NCI-H1436 treated with DMSO at 0.1 percent for 48 hours (cell line): ENCODE data around the gene ZNF408.

ENCODE experiments used
- DNase-seq: peaks from one replicate; lab custom pipeline; 2025; lab: John Stamatoyannopoulos, UW

Gene ZNF408

DNA sequence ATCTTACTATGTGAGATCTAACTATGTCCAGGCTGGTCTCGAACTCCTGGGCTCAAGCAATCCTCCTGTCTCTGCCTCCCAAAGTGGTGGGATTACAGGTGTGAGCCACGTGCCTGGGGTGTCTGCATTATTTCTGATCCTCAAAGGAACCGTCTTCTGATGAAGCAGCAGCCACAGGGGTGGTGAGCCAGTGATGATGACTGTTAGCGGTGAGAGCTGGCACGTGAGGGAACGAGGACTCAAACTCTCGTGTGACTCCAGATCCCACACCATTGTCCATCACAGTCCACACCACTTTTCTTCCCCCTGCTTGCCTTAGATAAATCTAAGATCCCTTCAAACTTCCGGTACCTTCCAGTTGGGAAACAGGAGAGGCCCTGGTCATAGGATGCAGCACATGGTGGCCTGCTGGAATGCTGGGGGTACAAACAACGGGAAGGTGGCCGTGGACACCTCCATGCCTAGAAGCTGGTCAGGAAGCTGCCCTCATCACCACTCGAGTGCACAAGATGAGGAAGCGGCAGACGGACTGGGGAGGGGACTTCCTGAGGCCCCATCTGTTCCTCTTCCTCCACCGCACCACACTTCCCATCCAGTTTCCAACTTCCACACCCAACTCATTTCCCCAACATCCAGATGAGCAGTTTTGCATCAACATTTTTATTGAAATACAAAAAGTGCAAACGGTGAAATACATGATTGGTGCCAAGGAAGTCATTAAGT is 24.2 kb upstream of the ZNF408 start:
- no peak for DNase-seq

DNA sequence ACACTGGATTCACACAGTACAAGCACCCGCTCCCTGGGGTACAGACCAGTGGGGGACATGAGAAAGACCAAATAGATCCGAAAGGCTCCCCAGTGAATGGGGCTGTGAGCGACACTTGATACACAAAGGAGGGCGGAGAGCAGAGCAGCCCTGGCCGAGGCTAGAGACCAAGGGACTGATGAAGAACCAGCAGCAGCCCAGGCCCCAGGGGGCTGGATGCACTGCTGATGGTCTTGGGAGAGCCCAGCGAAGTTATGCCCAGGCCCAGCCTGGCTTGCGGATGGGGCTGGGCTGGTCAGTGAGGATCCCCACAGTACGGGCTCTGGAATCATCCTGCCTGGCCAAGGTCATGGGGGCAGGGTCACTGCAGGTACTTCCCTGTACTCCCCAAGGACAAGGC is 23.7 kb upstream of the ZNF408 start:
- DNase-seq, result no peak

DNA sequence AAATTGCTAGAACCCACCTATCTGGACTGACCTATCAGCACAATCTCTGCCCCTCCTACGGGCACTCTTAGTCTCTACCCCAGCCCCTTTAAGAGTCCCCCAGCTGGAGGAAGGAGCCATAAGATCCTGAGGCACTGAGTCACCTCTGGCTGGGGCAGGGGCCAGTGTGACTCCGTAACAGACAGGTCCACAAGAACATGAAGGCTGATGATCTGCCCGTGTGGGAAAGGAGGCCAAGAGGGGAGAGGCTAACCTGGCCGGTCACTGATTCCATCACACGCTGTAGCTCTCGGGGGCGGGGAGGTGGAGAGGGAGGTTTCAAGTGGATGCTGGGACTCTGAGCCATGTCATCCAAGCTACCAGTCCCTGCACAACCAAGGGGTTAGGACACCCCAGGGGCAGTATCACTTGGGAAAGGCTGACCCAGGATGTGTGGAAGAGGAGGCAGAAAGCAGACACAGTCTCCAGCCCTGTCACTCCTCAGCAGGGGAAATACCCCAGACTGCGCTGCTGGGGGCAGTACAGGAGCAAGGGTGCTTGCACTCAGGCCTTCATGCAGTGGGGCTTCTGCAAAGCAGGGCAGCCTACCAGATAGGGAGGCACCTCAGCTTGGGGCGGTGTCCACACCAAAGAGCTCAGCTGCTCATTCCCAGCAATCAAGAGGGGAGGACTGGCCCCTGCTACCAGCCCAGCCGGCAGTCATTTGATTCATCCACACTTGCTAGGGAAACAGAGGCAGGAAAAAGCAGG is 22.7 kb upstream of the ZNF408 start:
- no peak for DNase-seq

DNA sequence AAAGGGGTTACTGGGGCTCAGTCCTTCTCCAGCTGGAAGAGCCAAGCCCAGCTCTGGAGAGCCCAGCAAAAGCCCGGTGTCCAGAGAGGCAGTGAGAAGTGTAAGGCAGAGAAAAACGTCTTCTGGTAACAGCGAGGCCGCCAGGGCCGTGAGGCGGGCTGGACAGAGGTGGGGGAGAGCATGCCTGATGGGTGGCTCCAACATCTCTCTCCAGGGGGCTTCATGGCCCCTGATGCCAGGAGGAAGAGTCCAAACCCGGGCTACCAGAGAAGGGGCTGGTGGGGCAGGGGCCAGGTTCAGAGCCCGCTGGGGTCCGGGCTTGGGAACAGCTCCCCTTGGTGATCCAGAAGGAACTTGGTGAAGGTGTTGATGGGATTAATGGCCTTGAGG is 22.1 kb upstream of the ZNF408 start:
- no peak for DNase-seq

DNA sequence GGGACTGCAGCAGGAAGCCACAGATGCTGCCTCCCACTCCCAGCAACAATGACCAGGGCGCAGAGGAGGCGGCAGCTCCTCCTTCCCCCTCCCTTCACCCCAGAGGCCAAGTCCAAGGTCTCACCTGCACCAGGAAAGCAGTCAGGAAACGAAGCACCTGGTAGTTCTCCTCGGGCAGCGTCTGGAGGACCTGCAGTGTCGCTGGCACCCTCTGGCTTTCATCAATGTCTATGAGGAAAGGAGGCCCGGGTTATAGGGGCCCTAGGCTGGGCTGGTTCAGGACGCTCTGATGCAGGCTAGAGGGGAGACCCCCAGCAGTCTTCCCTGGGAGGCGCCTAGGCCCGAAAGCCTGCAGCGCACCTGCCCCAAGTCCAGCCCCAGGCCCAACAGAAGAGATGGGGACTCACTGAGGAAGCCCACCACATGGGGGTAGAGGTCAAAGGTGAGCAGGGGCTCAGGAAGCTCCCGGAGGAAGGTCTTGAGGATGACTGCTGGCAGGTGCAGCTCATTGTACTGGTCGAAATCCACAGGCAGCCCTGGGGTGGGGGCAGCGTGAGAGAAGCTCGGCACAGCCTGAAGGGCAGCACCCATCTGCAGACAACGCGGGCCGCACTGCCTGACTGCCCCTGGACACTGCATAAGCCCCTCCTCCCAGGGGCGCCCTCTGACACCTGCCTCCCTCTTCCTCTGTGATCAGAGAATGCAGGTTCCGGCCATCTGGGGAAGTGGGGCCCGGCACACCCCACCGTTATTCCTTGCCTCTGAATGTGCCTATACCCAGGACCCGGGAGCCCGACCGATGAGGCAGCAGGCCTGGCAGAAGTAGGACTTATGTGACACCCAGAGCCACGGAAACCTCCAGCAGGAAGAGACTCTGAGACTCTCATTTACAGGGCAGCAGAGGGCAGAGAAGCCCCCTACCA is 21.3 kb upstream of the ZNF408 start:
- no peak for DNase-seq

DNA sequence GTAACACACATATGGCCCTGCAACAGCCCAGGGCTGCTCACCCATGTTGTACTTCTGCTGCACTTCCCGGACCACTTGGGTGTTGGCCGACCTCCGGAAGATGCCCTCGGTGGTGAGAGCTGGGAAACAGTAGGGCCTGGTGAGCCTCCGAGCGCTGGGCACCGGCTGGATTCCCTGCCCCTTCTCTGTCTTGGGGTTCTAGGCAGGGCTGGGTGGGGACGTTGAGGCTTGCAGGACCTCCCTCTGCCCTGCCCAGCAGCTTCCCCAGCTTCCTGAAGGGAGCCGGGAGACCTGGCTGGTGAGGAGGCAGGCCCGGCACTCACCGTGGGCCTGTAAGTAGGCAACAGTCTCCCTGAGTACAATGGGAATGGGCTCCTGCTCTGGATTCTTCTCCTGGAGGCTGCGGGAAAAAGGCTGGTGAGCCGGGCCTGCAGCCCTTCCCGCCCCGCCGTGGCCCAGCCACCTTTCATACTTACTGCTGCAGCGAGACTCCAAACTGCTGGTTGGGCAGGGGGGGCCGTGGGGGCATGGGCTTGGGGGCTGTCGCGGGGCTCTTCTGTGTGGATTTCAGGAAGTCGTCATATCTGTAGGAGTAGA is 20.6 kb upstream of the ZNF408 start:
- no peak for DNase-seq

DNA sequence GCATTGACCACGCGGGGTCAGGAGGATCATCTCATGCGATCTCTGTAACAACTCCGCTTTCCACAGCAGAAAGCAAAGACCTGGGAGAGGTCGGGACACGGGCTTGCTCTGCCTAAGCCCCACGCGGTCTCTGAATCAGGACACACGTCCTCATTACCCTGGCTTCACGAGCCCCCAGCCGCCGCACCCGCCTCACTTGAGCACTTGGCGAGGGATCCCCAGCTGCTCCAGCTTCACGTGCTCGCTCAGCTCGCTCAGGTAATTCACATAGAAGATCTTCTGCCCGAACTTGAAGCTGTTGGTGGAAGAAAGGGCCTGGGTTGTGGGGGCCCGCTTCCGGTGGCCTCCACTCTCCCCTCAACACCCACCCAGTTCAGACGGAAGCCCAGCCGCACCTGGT is 20.0 kb upstream of the ZNF408 start:
- no peak for DNase-seq

DNA sequence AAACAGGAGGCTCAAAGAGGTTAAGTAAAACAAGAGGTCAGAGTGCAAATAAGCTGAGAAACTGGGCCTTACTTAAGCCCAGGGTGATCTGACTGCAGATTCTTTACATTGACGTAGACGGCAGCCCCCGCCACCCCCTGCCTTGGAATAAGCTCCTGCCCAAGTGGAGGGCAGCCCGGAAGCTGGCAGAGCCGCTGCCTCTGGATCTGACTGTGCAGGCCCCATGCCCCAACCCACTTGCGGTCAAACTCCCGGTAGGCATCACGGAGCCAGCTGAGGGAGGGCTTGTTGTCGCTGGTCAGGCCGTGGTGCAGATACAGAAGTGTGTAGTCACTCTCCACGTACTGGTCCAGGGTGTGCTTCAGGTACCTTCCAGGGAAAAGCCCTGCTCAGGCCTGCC is 19.0 kb upstream of the ZNF408 start:
- no peak for DNase-seq

DNA sequence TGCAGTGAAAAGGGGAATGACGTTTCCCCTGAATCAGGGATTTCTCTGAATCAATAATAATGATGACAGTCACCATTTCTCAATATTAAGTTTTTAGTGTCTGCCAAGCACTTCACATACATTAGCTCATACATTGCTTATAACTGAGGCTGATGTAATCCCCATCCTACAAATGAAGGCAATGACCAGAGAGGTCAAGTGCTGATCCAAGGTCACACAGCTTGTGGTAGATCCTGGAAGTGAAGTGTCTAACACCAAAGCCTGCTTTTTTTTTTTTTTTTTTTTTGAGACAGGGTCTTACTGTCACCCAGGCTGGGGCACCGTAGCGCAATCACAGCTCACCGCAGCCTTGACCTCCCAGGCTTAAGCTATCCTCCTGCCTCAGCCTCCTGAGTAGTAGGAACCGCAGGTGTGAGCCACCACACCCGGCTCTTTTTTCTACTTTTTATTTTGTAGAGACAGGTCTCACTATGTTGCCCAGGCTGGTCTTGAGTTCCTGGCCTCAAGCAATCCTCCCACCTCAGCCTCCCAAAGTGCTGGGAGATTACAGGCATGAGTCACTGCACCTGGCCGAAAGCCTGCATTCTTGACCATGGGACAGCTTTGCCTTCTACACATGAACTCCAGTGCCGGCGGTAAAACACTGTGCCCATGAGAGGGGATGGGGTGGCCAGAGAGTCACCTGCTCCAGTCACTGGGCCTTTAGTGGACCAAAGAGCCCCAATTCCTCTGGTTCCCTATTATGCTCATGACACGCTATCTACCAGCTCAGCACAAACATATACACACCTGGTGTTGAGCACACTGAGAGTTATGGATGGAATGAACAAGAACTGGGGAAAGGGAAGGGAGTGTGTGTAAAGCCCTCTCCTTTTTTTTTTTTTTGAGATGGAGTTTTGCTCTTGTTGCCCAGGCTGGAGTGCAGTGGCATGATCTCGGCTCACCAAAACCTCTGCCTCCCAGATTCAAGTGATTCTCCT is 17.8 kb upstream of the ZNF408 start:
- DNase-seq, result no peak

DNA sequence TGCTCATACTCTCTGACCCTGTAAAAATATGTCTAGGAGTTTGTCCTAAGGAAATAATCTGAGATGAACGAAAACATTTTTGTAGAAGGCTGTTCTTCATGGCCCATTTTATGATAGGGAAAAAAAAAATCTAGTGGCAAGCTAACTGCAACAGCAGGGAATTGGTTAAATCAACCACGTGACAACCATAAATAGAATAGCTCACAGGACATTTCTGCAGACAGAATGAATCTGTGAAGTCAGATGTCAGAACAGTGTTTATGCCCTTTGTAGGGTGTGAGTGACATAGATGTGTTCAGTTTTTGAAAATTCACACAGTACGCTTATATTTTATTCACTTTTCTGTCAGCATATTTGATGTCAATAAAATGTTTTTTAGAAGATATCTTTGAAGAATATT is 16.5 kb upstream of the ZNF408 start:
- no peak for DNase-seq

DNA sequence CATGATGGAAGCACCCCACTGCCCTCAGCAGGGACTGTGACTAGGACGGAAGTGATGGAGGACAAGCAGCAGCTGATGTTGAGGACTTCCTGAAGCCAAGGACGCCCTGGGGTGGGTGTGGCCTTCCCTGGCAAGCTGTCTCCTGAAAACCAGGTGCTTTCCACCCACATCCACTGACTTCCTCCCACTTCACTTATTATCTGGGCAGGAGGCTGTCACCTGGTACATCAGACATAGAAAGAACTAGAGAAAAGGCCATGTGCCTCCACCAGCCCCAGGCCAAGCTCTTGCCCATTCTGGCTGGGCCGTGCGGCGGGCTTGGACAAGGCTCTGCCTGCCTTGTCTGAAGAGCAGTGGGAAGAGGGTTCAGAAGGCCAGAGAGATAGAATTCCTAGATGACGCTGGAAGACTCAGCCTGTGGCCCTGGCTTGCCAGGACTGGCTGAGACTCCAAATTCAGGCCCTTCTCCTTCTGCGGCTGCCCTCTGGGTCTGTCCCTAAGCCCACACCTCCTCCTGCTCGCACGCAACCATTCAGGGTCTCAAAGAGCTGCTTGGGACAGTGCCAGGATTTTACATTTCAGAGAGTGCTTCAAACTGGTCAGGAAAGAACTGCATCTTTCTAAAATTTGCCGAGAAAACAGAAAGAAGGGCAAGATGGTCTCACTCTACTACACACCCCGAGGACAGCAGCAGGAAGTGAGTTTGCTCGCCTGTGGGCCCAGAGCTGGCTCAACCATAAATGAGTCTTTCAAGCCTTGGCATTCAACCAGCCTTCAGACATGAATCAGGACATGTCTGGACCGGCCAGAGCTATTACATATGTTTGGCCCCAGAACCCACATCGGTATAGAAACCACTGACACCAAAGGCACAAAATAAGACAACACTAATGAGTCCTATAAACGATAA is 13.7 kb upstream of the ZNF408 start:
- DNase-seq, result no peak

DNA sequence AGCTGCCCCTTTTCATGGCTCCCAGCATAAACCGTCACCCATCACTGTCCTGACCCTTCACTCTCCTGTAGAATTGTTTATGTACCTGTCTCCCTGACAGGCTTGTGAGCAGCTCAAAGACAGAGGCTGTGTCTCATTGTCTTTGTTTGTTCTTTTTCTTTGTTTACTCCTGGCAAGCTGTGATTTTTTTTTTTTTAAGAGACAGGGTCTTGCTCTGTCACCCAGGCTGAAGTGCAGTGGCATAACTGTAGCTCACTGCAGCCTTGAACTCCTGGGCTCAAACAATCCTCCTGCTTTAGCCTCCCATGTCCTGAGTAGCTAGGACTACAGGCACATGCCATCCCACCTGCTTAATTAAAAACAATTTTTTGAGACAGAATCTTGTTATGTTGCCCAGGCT is 10.1 kb upstream of the ZNF408 start:
- no peak for DNase-seq

DNA sequence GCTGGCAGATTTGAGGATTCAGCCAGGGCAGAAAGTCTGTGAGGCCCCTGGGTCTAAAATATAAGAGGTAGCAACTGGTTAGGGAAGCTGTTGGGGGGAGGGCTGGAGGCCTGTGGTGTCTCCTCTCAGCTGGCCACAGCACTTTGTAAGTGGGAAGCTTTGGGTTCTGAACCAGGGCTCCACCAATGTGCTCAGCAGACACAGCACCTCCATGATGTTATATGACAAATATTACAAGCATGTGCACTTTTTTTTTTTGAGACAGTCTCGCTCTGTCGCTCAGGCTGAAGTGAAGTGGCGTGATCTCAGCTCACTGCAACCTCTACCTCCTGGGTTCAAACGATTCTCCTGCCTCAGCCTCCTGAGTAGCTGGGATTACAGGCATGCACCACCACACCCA is 8.4 kb upstream of the ZNF408 start:
- no peak for DNase-seq

DNA sequence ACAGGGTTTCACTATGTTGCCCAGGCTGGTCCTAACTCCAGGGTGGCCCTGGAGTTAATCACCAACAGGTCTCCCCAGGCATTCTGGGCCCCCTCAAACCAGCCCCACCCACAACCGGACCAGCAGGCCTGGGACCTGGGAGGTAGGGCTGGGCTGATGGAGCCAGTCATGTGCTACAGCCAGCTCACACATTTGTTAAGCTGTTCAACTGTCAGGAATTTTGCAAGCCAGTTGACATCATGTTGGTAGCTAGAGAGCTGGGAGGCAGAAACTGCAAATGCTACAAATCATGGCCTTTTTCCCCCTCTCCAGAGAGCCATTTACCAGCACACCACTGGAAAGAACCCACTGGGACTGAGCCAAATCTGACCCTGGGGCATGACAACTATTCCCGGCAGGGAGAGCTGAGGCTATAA is 7.2 kb upstream of the ZNF408 start:
- DNase-seq, result no peak

DNA sequence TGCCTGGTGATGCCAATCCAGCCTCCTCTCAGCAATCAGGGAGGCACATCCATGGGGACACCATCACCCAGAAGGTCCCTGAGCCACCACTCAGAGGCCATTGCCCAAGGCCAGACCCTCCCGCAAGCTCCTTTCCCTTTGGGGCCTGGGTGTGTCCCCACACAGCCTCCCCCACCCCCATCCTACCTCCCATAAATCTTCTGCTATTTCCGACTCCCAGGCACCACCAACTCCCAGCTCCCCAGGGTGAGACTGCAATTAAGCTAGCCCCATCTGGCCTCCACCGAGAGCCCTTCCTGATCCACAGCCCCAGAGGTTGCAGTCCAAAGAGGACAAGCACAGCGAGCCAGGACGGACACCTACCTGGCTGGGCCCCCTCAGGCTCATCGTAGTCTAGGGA is 6.8 kb upstream of the ZNF408 start:
- DNase-seq, result no peak

DNA sequence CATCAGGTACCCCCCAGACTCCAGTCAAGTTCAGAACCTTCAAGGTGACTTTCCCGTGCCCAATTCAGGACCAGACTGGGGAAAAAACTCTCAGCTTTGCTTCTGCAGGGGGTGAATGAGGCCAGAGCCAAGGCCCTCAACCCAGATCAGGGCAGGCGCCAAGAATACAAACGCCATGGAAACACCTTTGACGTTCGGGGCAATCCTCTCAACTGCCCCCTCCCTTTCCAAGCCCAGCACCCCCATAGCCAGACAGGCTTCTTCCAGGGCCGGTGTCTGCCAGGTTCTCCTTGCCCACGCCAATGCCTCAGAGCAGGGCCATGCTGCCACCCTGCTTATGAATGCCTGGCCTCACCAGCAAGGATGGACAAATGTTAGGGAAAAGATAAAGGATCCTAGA is 6.2 kb upstream of the ZNF408 start:
- no peak for DNase-seq

DNA sequence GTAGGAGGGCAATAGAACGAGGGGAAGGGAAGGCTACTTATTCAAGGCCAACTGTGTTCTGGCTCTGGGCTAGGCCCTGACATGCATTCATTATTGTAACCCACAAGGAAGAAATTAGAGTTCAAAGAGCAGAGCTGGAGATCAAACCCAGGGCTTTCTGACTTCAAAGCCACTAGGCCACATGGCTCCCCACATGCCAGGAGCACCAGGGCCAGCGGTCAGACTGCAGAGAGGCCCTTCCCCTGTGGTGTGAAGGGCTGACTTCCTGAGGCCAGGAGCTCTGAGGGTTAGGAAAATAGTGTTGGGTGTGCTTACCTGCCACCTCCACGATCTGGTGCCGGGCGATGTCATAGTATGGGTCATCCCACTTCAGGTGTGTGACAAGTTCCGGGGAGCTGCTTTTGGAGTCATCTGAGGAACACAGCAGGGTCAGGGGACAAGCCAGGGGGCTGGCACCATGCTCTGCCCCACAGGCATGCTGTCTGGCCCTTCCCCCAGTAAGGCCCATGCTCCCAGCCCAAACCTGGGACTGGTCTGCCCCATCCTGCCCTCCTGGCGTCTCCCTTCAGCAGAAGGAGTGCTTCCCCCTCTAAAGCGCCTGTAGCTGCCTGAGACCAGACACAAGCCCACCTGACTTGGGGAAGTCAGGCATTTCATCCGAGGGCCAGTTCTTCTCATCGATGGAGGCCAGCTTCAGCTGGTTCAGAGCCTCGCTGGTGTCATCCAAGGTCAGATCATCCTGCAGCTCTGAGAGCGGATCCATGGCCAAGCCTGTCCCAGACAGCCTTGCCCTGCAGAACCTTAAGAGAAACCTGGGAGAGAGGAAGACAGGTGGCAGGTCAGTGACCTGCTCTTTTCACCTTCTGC is 5.3 kb upstream of the ZNF408 start:
- DNase-seq, result no peak

DNA sequence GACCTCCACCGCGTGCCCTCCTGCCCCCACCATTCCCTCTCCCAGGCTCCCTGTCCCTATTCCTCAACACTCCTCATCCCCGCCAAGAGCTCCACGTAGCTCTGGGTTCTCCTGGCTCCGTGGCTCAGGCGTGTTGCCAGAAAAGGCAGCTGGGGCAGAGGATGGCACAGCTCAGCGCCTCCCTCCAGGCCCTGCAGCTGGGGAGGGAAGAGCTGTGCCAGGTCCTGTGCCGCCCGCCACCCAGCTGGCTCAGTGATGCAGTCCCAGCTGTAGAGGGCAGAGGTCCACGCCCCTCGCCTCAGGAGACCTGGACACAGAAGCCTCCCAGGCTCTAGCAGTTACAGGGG is 4.6 kb upstream of the ZNF408 start:
- DNase-seq, result no peak

DNA sequence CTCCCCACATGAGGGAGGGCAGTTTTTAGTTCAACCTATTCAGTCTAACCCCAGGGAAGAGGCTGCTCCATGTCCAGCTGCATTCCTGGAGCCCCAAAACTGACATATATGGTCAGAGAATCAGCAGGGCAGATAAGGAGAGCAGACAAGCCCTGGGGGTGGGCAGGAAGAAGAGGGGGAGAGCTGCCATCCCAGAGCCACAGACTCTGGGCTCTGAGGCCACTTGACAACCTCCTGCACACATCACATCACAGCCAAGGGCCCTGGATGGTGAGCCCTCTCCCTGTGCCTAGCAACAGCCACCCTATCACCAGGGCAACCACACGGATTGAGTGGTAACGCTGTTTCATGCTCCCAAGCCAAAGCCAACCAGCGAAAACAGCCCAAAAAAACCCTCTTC is 3.5 kb upstream of the ZNF408 start:
- no peak for DNase-seq
